KMS-11 (cell line): ENCODE results near the gene POLR3A.

Source experiments
- H2AFZ ChIP-seq: fragments of 200-600 bp; sonication (generic); 2 replicates; pipeline ENCODE4 v1.6.1; 2016; ENCODE audit warnings: antibody characterized with exemption, mixed run types, low read depth
- H3K27ac ChIP-seq: fragments of 200-600 bp; sonication (generic); 2 replicates; pipeline ENCODE4 v1.6.1; 2016; ENCODE audit warnings: mild to moderate bottlenecking, mixed run types
- H3K27me3 ChIP-seq: fragments of 200-600 bp; sonication (generic); 2 replicates; pipeline ENCODE4 v1.6.1; 2017; ENCODE audit warnings: mild to moderate bottlenecking, low read depth, mixed run types, moderate library complexity; ENCODE audit not compliant: insufficient read depth
- H3K36me3 ChIP-seq: fragments of 200-600 bp; sonication (generic); 2 replicates; pipeline ENCODE4 v1.6.1; 2017; ENCODE audit warnings: mild to moderate bottlenecking, mixed run types; ENCODE audit not compliant: insufficient read depth
- H3K4me1 ChIP-seq: fragments of 200-600 bp; sonication (generic); 2 replicates; pipeline ENCODE4 v1.6.1; 2016; ENCODE audit warnings: mild to moderate bottlenecking, low read depth, mixed run types; ENCODE audit not compliant: poor library complexity, severe bottlenecking
- H3K4me2 ChIP-seq: fragments of 200-600 bp; sonication (generic); 2 replicates; pipeline ENCODE4 v1.7.0; 2016; ENCODE audit warnings: mild to moderate bottlenecking, mixed run types
- H3K4me3 ChIP-seq: fragments of 200-600 bp; sonication (generic); IDR thresholded peaks from 2 replicates; pipeline ENCODE4 v1.6.1; 2017; ENCODE audit warnings: low read depth, low read length, mixed read lengths; ENCODE audit not compliant: insufficient read depth
- H3K79me2 ChIP-seq: fragments of 200-600 bp; sonication (generic); 2 replicates; pipeline ENCODE4 v1.6.1; 2016; ENCODE audit warnings: low read depth, mixed run types; ENCODE audit not compliant: insufficient read depth
- H3K9ac ChIP-seq: fragments of 200-600 bp; sonication (generic); 2 replicates; pipeline ENCODE4 v1.6.1; 2016; ENCODE audit warnings: mild to moderate bottlenecking, mixed run types
- H4K20me1 ChIP-seq: fragments of 200-600 bp; sonication (generic); 2 replicates; pipeline ENCODE4 v1.6.1; 2016; ENCODE audit warnings: mild to moderate bottlenecking, mixed run types; ENCODE audit not compliant: insufficient read depth
- TF ChIP-seq, protein P1 (sequence below): fragments of 200-600 bp; sonication (generic); conservative IDR thresholded peaks from 2 replicates; pipeline ENCODE4 v1.6.1; 2017; ENCODE audit warnings: low read depth, mild to moderate bottlenecking, antibody characterized with exemption, low read length, moderate library complexity, mixed read lengths

Gene POLR3A

DNA sequence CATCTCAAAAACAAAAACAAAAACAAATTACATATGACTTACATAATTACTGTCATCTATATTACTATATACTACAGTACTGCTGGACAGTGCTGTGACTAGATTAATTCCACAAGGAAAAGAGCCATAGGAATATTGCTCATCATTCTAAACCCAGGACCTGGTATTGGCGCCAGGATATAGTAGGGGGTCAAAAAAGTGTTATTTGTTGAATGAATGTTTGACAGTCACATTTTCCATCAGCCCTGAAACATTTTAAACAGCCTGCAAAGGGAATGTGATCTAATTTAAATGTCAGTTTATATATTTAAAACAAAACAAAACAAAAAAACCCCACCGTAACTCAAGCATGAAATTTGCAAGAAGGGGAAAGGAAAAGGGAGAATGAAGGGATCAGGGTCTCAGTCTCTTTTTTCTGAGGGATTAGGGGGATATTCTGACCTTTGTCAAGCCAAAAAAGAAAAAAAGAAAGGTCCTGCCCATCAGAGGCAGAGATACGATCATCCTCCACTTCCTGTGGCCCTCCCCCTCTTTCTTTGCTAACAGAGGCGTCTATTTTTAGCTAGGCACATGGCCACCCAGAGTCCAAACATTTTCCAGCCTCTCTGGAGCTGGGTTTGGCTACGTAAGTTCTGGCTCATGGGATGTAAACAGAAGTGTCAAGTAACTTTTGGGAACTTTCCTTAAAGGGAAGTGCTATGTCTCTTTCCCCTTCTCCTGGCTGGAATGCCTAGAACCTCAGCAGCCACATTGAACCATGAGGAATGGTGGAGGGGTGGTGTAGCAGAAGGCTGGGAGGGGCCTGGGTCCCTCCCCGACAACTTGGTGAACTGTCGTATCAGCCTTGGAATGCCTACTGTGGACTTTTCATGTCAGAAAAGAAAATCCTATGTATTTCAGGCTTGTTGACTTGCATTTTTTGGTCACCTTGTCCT is 58.2 kb downstream of the POLR3A start:
- TF ChIP-seq, protein P1, sequence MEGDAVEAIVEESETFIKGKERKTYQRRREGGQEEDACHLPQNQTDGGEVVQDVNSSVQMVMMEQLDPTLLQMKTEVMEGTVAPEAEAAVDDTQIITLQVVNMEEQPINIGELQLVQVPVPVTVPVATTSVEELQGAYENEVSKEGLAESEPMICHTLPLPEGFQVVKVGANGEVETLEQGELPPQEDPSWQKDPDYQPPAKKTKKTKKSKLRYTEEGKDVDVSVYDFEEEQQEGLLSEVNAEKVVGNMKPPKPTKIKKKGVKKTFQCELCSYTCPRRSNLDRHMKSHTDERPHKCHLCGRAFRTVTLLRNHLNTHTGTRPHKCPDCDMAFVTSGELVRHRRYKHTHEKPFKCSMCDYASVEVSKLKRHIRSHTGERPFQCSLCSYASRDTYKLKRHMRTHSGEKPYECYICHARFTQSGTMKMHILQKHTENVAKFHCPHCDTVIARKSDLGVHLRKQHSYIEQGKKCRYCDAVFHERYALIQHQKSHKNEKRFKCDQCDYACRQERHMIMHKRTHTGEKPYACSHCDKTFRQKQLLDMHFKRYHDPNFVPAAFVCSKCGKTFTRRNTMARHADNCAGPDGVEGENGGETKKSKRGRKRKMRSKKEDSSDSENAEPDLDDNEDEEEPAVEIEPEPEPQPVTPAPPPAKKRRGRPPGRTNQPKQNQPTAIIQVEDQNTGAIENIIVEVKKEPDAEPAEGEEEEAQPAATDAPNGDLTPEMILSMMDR, result no peak
- H3K27ac ChIP-seq, result no peak overlapping the region
- H2AFZ ChIP-seq, result no peak overlapping the region

DNA sequence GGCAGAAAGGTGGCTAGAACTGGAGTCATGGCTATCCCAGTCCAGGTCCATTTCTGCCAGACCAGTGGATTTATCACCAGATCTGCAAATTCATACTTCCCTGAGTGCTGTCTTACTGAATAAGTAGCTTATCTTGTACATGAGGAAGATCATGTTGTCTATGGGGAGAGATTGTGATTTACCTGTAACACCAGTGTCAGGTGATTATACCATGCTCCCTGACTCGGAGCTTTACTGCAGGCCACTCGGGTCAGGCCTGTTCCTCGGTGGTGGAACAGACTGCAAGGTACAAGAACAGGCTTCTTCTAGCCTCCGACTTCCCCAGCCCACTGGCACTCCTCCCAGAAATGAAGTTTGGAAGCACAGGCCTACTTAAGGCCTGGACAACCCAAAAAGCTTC is 60.2 kb downstream of the POLR3A start:
- Histone ChIP-seq H3K27me3 (no peaks in the 10 kb centered on the region), H2AFZ (no peak overlapping the region), H3K4me3 (no peak overlapping the region), H3K36me3 (no peaks in the 10 kb centered on the region), H3K79me2 (no peaks in the 10 kb centered on the region), H4K20me1 (no peaks in the 10 kb centered on the region), H3K9ac (no peak overlapping the region), H3K4me1 (peaks cover 7% of the 10 kb centered on the region), H3K27ac (no peak overlapping the region), H3K4me2 (no peak overlapping the region)
- TF ChIP-seq, protein P1, result no peak

More for the DNA sequence above, 58.2 kb downstream of the POLR3A start:
- Histone ChIP-seq H3K9ac (no peak overlapping the region), H3K4me1 (peaks cover 7% of the 10 kb centered on the region), H3K79me2 (no peaks in the 10 kb centered on the region), H3K4me3 (no peak overlapping the region), H3K4me2 (no peak overlapping the region; the same call in 1 of the 2 replicates), H3K36me3 (no peaks in the 10 kb centered on the region), H4K20me1 (no peaks in the 10 kb centered on the region), H3K27me3 (no peaks in the 10 kb centered on the region)

DNA sequence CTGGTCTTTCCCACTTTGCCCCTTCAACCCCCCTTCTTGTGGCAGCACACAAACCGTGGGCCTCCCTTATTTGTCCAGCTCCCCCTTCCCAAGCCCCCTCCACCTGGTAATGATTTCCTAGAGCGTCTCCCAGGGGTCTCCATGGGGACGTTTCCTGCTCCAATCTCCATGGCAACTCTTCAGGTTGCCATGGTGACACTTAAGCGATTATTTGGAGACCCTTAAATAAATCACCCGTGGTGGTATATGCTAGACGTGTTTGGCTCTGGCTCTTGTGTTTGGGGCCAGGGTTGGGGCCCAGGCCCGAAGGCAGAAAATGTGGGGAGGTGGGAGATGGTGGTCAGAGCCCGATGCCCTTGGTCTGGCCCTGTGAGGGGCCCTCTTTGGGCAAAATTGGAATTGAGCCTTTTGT is 61.7 kb downstream of the POLR3A start:
- Histone ChIP-seq H3K4me3 (no peak overlapping the region), H3K36me3 (no peaks in the 10 kb centered on the region), H4K20me1 (no peaks in the 10 kb centered on the region), H3K27ac (no peak overlapping the region), H3K9ac (no peak overlapping the region), H2AFZ (no peak overlapping the region), H3K4me2 (no peak overlapping the region), H3K4me1 (peaks cover 7% of the 10 kb centered on the region), H3K79me2 (no peaks in the 10 kb centered on the region), H3K27me3 (no peaks in the 10 kb centered on the region)
- TF ChIP-seq, protein P1, result no peak

DNA sequence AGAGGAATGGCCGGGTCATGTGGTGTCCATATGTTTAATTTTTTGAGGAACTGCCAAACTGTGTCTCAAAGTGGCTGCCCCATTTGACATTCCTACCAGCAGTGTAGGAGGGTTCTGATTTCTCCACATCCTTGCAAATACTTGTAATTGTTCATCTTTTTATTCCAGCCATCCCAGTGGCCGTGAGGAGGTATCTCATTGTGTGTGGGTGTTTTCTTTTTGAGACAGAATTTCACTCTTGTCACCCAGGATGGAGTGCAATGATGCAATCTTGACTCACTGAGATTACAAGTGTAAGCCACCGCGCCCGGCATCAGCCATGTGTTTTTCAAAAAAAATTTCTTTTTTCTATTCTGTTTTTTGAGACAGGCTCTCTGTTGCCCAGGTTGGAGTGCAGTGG is 64.0 kb downstream of the POLR3A start:
- H3K27me3 ChIP-seq, result no peaks in the 10 kb centered on the region
- no peak overlapping the region for H3K9ac ChIP-seq
- H2AFZ ChIP-seq, result no peak overlapping the region
- no peaks in the 10 kb centered on the region for H4K20me1 ChIP-seq
- H3K4me1 ChIP-seq, result no peaks in the 10 kb centered on the region
- no peak overlapping the region for H3K4me2 ChIP-seq
- no peak overlapping the region for H3K27ac ChIP-seq
- no peaks in the 10 kb centered on the region for H3K79me2 ChIP-seq
- TF ChIP-seq, protein P1, result no peak
- no peaks in the 10 kb centered on the region for H3K36me3 ChIP-seq
- no peak overlapping the region for H3K4me3 ChIP-seq
